Activated effector memory CD4-positive, alpha-beta T cell treated with Interleukin-2 at 50 U/mL for 16 hours (primary cell): ENCODE results near the gene EFCAB6.

ENCODE experiments used
- DNase-seq: peaks from one replicate; pipeline ENCODE4 v3.0.0-alpha.2; 2020

Gene EFCAB6

DNA sequence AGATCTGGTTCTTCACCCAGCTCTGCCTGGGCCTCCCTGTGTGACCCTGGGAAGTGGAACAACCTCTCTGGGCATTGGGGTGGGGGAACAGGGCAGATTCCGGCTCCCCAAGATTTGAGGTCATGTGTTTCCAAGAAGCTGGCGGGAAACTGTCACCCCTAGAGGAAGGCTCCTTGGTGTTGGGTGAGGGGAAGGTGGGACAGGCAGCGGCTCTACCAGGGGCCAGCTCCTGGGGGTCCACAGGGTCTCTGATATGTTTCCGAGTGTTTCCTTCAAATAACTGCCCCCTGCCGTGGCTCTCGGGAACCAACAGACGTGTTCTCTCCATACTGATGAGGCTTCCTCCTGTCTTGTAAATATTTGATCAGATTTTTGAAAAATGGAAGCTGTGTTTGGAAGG is 321.8 kb downstream of the EFCAB6 start:
- DNase-seq = no peak

DNA sequence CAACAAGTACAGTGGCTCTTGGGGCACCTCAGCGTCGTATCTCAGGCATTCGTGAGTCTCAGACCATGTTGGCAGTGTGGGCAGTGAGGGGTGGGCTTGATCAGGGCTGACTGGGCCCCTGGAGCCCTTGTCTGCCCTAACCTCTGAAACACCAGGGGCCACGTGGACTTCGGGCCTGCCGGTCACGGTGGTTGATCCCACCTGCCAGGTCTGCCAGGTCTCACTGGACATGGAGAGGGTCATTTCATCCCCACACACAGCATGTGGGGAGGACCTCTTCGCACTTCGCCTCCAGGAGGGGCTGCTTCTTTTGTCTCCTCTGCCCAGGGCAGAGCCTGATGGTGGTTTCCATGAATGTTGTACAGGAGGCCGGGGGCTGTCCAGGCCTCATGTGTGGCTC is 323.2 kb downstream of the EFCAB6 start:
- no peak for DNase-seq

DNA sequence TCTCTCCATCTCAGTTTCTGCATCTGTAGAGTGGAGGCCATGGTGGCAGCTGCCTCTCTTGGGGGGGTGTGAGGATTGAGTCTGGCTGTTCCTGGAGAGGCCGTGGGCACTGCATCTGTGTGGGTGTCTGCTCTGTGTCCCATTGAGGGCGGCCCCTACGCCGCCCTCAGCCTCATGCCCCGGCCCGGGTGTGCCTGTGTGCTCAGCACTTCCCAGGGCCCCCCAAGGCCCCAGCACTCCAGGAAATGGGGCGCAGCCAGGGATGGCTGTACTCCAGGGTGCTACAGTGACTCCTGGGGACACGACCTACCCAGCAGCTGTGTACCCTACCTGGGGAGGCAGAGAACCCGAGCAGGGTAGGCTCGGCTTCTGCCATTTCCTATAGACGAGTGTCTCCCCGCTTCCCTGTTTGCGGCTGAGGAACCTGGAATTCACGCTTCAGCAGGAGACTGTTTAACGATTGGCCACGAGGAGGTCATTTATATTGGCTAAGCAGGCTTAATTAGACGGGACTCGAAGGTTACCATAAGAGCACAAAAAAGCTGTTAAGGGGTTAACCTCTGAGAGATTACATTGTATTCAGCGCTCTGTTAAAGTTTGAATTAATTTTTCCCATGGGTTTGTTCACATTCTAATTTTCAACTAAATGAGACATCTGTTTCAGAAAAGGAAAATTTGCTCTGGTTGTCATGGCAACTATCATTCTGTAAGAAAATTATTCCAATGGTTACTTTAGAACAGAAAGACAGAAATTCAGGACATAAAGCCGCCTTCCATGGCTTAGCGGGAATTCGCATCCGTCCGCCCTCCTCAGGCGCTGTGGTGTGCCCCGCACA is 323.9 kb downstream of the EFCAB6 start:
- DNase-seq = no peak

DNA sequence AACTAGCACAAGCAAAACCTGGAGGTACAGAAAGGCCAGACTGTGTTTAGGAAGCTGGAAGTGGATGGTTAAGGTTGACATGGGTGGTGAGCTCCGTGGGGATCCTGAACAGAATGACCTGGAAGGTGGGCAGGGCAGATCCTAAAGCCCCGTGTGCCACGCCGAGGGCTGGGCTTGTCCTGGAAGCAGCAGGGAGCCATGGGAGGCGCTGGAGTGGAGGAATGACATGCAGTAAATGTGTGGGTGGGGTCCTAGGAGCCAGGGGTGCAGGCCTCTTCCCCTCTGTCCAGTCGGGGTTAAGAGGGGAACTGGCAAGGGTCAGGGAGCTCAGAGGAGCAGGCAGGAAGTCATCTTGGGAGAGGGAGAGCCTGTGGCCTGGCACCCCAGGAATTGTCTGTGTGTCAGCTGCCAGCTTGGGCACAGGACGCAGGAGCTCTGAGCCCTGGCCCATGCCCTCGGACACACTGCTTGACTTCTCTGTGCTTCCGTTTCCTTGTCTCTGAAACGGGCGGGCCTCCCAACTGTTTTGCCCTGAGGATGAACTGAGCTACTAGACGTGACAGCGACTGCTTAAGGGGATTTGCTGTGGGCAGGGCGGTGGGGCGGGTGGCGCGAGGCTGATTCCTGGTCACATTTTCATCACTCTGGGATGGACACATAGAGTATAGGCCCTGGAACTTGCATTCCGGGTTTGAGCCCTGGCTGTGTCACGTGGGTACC is 324.6 kb downstream of the EFCAB6 start:
- DNase-seq = no peak

DNA sequence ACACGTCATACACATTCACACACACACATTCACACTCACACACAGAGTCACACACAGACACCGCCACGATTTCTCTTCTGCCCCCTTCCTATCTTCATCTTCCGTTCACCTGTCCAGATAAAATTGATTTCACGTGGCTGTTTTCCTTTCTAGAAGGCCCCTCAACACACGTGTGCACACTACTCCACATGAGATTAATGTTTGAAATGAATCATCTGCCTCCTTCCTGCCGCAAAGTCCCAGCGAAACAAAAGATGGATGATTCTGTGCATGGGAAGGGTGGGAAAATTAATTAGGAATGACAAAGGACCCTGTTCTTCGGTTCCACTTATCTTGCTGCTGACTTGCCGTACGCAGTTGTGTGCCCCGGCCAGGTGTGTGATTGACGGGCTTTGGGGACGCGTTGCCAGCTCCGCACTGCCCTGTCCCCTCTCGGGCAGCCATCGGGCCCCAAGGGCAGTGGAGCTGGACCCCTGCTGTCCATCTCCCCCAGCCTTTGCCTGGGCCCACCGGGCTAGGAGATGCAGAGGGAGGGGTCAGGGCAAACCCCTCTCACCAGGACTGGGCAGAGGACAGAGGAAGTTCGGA is 326.5 kb downstream of the EFCAB6 start:
- DNase-seq = no peak

DNA sequence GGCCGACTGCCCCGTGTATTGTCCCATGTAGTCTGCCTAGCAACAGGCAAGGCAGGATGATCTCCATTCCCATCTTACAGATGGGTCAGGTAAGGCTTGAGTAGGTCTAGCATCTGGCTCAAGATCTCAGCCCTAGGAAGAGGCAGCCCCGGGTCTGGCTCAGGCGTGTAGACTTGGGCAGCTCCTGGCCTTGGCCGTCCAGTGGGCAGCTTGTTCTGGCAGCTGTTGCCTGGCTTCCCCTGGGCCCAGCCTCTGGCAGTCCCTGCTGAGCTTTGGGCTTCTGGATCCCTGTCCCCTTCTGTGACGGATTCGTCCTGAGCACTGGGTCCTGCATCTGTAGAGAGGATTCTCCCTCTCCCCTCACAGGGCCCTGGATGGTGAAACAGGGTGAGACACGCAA is 327.9 kb downstream of the EFCAB6 start:
- DNase-seq = no peak

DNA sequence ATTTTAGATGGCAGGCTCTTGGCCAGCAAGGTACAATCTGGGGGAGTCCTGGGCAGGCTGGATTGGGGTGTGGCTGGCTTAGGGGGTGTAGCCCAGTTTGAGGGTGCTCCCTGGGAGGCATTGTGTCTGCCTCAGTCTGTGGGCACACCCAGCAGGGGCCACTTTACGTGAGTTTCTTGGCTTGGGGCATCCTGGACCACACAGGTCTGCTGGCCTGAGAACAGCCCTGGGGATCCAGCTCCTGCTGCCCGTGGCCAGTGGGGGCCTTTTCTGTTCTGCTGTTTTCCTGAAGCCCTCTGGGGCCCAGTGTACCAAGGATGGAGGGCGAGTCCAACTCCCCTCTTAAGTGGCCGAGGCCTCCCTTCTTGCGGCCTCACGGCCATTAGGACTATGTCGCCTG is 328.4 kb downstream of the EFCAB6 start:
- DNase-seq = no peak

DNA sequence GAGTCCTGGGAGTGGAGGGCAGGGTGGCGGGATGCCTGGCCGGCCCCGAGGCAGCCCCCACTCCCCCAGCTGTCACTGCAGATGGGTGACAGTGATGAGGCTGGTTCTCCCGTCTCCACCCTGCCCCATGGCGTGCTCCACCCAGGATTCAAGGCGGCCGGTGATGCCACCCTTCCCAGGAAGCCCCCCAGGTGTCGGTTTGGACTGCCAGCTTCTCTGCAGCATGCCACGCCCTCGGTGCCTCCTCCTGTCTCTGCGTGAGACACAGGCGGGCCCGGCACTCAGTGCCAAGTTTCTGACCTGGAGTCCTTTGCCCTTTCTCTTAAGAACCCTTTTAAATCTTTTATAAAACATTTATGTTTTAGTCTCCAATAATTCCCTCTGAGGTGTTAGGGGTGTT is 328.8 kb downstream of the EFCAB6 start:
- DNase-seq = no peak

DNA sequence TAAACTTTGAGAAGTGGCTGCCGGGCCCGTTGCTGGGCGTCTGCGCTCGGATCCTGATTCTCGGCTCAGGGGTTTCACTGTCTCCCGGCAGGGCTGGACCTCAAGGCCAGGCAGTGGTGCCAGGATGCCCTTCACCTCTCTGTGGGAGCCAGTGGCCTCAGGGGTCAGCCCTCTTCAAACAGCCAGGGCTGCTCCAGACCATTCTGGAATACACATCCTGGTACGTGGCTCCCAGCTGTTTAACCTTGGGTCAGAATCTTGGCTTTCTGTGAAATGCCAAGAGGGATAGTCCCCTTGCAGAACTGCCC is 329.8 kb downstream of the EFCAB6 start:
- no peak for DNase-seq

DNA sequence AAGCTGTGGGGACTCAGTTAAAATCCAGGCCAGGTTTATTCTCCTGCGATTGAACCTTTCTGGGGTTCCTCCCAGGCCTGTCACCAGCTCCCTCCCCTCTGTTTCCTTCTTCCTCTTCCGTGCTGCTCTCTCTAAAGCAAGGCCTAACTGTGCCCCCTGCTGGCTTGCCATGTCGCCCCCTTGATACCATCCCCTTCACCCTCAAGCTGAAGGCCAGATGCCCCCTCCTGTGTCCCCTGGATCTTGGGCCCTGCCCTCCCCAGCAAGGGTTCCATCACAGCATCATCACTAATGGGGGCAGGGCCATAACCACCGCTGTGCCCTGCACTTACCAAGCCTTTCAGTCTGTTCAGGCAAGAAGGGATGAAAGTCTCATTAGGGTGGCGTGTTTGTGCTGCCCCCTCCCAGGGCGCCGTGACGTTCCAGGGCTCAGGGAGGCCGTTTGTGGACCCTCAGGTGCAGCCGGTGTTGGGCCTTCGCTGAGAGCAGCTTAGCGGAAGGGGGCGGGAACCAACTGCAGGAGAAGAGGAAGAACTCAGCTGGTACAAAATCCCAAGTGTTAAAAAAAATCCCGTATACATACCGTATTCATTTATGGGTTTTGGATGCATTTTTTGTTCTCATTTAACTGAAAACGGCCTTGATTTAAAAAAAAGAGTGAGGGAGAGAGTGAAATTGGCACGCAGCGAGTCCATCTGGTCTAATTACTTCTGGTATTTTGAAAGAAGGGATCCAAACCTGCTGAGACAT is 330.4 kb downstream of the EFCAB6 start:
- DNase-seq = no peak

DNA sequence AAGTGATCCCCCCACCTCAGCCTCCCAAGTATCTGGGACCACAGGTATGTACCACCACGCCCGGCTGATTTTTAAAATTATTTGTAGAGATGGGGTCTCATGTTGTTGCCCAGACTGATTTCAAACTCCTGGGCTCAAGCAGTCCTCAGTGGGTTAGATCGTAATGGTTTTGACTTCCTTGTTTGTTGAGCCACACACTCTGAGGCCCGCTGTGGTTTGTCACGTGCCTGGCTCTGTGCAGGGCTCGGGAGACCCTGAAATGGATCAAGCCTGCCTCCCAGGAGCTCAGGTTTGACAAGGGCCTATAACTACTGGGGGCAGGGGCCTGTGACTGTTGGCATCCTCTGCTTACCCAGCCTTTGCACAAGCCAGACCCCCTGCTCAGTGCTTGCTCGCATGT is 332.1 kb downstream of the EFCAB6 start:
- DNase-seq = no peak

DNA sequence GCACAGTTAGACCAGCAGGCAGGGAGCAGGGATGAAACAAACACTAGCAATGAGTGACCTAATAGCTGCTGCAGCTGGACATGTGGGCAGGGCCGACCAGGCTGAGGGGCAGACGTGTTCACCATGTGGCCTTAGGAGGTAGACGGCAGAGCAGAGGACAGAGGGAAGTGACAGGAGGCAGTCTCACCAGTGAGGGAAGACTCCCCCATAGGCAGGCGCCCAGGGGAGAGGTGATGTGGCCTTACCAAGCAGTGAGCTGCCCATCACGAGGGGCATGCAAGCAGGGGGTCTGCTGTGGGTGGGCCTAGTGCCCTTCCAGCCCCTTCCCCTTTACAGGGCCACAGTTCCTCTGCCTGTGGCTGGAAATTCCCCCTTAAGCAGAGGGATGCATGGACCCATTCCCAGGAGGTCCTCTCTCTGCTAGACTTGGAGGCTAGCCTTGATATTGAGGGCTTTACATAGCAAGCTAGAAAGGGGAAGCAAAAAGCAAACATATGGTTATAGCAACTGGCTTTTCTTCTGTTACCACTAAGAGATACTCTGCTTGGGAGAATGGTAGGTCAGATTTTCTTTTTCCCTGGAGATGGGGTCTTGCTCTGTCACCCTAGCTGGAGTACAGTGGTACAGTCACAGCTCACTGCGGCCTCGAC is 332.7 kb downstream of the EFCAB6 start:
- no peak for DNase-seq
